ENCODE results near the gene AAK1.

AAK1 gene

DNA sequence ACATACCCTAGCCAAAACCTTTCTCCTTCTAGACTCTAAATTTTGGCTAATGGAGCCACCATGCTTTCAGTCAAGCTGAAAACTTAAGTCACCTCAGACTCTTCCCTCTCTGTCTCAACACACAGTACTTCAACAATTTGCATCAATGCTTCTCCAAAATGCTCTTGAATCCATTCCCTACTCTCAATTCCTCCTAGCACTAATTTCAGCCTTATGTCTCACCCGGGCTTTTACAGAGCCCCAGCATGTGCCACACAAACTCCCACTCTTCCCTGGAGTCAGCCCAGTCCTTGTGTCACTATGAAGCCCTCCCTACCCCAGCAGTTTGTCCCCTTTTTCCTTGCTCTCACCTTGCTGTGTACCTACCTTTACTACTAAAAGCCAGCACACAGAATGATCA is 38.7 kb downstream of the AAK1 start:
- TF ChIP-seq, protein P1, sequence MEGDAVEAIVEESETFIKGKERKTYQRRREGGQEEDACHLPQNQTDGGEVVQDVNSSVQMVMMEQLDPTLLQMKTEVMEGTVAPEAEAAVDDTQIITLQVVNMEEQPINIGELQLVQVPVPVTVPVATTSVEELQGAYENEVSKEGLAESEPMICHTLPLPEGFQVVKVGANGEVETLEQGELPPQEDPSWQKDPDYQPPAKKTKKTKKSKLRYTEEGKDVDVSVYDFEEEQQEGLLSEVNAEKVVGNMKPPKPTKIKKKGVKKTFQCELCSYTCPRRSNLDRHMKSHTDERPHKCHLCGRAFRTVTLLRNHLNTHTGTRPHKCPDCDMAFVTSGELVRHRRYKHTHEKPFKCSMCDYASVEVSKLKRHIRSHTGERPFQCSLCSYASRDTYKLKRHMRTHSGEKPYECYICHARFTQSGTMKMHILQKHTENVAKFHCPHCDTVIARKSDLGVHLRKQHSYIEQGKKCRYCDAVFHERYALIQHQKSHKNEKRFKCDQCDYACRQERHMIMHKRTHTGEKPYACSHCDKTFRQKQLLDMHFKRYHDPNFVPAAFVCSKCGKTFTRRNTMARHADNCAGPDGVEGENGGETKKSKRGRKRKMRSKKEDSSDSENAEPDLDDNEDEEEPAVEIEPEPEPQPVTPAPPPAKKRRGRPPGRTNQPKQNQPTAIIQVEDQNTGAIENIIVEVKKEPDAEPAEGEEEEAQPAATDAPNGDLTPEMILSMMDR (IDR thresholded peaks at IDR 0.05; ENCODE audit: extremely low read depth, missing control alignments) = no peak
- DNase-seq (ENCODE audit: low spot score) = no peak

DNA sequence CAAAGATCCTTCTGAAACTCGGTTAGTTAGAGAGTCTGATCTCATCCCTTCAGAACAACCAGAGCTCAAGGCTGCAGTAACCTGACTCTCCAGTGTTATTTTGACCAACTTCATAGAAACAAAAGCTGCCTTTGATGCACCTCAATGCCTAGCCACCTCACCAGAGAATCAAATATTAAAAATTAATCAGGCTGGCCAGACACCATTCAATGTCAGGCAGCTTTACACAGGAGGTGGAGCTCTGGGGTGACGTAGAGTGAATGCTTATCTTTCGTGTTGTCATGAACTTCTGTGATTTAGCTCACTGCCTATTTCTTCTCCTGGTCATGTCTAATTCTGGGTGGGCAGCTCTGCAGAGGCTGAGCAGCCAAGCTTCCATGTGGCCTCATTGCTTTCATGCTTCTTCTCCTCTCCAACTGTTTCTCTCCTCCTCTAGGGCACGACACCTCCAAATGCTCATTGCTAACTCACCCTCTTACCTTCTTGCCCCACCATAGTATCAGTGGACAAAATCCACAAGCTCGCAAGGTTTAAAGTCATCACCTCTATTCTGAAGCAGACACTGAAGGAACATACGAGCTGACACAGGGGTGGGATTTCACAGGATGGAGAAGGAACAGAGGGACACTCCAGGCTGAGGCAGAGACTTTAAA is 39.4 kb downstream of the AAK1 start:
- no peak for DNase-seq (ENCODE audit: low spot score)
- TF ChIP-seq, protein P1 (IDR thresholded peaks at IDR 0.05; ENCODE audit: extremely low read depth, missing control alignments) = no peak

DNA sequence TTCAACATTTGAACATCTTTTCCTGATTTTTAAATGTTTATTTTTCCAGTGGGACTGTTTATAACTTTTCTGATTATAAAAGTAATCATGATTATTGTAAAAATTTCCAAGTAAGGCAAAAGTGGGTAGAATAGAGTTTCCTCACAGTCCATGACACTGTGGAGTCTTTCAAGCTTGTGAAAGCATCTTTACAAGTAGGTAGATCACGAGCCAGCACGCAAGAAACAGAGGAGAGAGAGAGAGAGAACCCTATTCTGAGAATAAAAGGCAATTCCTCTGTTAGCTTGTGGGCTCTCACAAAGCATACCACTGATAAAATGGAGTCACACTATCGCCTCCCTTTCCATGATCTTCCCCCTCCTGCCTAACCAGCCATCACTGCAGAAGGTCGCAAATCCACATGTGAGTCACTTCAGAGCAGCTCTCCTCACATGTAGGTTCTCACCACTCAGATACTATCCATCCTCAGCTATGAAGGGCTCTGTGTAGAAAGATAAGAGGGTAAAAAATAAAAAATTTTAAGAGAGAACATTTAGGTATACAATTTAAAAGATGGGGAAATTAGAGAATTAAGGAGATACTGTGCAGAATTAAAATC is 40.3 kb downstream of the AAK1 start:
- TF ChIP-seq, protein P1 (IDR thresholded peaks at IDR 0.05; ENCODE audit: extremely low read depth, missing control alignments) = no peak
- DNase-seq (ENCODE audit: low spot score) = no peak

DNA sequence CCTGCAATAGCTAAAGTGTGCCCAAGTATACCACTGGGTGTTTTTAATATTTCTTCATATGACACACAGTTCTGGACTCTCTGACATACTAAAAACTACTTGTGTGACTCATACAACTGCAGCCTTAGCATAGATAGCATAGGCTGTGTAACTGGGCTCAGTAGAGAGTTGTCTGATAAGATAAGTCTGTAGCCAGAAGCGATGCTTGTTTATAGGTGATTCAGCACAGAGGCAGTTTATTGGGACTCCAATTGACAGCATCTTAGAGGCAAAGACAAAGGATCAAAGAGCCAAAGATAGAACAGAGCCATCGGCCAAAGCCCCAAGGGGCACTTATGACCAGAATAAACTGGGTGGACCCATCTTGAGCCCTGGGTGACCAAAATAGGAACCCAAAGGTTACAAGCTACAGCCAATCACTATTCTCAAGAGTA is 42.3 kb downstream of the AAK1 start:
- TF ChIP-seq, protein P1 (IDR thresholded peaks at IDR 0.05; ENCODE audit: extremely low read depth, missing control alignments) = no peak
- no peak for DNase-seq (ENCODE audit: low spot score)

DNA sequence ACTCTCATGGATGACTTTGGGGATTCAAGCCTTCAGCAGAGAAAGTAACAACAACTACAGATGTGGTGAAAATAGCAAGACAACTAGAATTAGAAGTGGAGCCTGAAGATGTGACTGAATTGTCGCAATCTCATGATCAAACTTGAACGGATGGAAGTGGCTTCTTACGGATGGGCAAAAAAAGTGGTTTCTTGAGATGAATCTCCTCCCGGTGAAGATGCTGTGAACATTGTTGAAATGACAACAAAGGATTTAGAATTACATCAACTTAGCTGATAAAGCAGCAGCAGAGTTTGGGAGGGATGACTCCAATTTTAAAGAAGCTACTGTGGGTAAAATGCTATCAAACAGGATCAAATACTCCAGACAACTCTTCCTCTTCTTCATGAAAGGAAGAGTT is 43.1 kb downstream of the AAK1 start:
- DNase-seq (ENCODE audit: low spot score) = no peak
- TF ChIP-seq, protein P1 (IDR thresholded peaks at IDR 0.05; ENCODE audit: extremely low read depth, missing control alignments) = no peak

DNA sequence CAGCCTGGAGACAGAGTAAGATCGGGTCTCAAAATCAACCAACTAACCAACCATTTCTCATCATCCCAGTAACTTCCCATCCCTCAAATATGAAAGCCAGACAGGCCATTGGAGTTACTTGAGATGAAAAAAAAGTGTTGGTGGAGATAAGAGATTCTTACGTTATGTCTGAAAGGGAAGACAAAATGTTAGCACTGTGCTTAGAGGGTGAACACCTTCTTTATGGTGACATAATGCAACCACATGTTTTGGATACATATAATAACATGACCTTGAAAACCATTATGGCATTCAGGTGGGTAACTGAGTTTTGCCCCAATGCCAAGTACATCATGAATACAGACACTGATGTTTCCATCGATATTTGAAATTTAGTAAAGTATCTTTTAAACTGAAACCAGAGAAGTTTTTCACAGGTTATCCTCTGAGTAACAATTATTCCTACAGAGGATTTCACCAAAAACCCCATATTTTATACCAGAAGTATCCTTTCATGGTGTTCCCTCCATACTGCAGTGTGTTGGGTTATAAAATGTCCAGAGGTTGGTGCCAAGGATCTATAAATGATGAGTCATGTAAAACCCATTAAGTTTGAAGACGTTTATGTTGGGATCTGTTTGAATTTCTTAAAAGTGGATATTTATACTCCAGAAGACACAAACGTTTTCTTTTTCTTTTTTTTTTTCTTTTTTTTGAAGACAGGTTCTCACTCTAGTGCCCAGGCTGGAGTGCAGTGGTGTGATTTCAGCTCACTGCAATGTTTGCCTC is 45.5 kb downstream of the AAK1 start:
- TF ChIP-seq, protein P1 (IDR thresholded peaks at IDR 0.05; ENCODE audit: extremely low read depth, missing control alignments) = no peak

DNA sequence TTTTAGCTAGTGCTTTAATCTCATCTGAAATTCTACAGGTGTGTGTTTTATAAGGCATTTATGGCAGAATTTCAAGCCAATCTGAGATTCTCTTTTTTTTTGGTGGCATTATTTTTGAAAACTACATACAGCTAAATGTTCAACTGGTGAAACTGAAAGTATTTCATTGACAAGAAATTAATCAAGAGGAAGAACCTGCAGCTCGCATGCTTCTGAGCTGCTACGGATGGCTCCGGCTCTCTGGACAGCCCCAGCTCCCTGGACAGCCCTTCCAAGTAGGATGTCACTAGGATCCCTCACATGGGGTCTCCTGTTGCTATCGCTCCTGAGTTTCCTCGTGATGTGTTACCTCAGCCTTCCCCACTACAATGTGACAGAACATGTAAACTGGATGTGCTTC is 46.4 kb downstream of the AAK1 start:
- DNase-seq (ENCODE audit: low spot score) = no peak
- TF ChIP-seq, protein P1 (IDR thresholded peaks at IDR 0.05; ENCODE audit: extremely low read depth, missing control alignments) = no peak

More for the DNA sequence above, 45.5 kb downstream of the AAK1 start:
- DNase-seq (ENCODE audit: low spot score) = no peak
